GM06990 (cell line): ENCODE results near the gene ROPN1B.
"Not testable (repeated sequence)": the region's sequence is repeated elsewhere in the genome, so short reads cannot be mapped to it uniquely, and the experiment has no call there.

ENCODE experiments used
- DNase-seq: peaks from one replicate; pipeline ENCODE4 v3.0.0-alpha.2; 2011; ENCODE audit not compliant: insufficient read length; ENCODE audit errors: extremely low read depth
- H3K27me3 ChIP-seq: replicated peaks from 2 replicates; pipeline ENCODE4 v1.6.0; 2011; ENCODE audit warnings: low read length; ENCODE audit not compliant: control insufficient read depth, insufficient read depth
- H3K36me3 ChIP-seq: 2 replicates; pipeline ENCODE4 v1.5.1; 2011; ENCODE audit warnings: low read length; ENCODE audit not compliant: control insufficient read depth, insufficient read depth
- H3K4me3 ChIP-seq: replicated peaks from 2 replicates; pipeline ENCODE4 v1.5.1; 2011; ENCODE audit warnings: low read depth, mild to moderate bottlenecking, control low read depth, low read length
- TF ChIP-seq, protein P1 (sequence below): IDR thresholded peaks from 2 replicates; pipeline ENCODE4 v1.5.1; 2011; ENCODE audit warnings: low read length, control low read depth, mild to moderate bottlenecking, inconsistent platforms; ENCODE audit not compliant: insufficient read depth, poor library complexity, severe bottlenecking

ROPN1B gene

DNA sequence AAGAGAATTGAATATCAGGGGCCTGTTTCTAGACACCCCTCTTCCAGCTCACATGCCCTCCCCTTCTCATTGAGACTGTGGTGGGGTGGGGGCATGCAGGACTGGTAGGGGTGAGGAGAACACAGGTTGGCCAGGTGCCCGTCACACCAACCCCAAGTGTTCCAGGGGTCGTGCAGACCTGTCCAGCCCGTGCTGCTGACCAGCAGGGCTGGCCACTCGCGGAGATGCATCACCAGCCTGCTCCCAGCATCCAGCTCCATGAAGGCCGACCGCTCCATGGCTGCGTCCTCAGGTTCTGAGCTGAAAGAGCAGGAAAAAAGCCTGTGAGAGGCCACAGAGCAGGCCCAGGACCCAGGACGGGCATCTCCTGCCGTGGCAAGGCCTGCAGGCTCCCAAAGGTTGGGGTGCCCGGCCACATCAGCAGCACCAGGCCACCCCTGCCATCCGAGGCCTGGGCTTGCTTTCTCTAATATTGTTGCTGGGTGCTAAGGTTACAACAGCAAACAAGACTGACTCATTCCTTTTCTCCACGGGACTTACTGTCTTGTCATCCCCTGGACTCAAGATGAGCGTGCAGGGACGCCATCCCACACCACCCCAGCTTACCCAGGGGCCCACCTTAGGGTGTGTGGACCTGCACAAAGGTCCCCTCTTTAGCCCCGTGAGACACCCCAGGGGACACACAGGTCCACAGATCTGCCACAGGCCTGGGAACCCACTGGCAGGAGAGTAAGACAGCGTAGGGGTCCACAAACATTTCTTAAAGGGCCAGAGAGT lies 35.4 kb upstream of the ROPN1B start:
- not testable (repeated sequence) for H3K36me3 ChIP-seq, H3K27me3 ChIP-seq

GRCh38 chr3:125935252-125935874 lies 33.6 kb upstream of the ROPN1B start:
- not testable (repeated sequence) for H3K4me3 ChIP-seq, H3K36me3 ChIP-seq, DNase-seq, H3K27me3 ChIP-seq

More for the DNA sequence above, 35.4 kb upstream of the ROPN1B start:
- H3K4me3 ChIP-seq, DNase-seq: not testable (repeated sequence)

DNA sequence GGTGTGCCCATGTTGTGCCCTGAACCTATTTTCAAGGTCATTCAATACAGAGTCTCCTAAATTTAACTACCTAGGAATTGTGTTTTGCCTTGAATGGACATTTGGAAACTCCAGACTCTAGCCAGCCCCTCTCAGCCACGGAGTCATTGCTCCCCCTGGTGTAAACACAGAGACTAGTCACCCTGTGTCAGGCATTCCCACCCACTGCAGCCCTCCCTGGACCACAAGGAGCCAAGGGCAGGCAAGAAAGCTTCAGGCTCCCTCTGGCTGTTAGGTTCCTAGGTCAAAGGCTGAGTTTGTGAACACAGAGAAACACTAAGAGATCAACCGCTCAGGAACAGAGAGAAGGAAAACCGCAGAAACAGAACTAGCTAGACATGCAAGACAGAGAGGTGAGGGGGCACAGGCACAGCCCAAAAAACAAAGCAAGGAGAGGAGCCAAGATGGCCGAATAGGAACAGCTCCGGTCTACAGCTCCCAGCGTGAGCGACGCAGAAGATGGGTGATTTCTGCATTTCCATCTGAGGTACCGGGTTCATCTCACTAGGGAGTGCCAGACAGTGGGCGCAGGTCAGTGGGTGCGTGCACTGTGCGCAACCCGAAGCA lies 32.7 kb upstream of the ROPN1B start:
- not testable (repeated sequence) for H3K27me3 ChIP-seq, H3K36me3 ChIP-seq, H3K4me3 ChIP-seq, DNase-seq
- TF ChIP-seq, protein P1, sequence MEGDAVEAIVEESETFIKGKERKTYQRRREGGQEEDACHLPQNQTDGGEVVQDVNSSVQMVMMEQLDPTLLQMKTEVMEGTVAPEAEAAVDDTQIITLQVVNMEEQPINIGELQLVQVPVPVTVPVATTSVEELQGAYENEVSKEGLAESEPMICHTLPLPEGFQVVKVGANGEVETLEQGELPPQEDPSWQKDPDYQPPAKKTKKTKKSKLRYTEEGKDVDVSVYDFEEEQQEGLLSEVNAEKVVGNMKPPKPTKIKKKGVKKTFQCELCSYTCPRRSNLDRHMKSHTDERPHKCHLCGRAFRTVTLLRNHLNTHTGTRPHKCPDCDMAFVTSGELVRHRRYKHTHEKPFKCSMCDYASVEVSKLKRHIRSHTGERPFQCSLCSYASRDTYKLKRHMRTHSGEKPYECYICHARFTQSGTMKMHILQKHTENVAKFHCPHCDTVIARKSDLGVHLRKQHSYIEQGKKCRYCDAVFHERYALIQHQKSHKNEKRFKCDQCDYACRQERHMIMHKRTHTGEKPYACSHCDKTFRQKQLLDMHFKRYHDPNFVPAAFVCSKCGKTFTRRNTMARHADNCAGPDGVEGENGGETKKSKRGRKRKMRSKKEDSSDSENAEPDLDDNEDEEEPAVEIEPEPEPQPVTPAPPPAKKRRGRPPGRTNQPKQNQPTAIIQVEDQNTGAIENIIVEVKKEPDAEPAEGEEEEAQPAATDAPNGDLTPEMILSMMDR: peak; percentile 32

- not testable (repeated sequence) for H3K36me3 ChIP-seq, H3K4me3 ChIP-seq, DNase-seq, H3K27me3 ChIP-seq
These were observed 32.1 kb upstream of the ROPN1B start for GRCh38 chr3:125936891-125937290.

- H3K27me3 ChIP-seq, H3K4me3 ChIP-seq, H3K36me3 ChIP-seq, DNase-seq: not testable (repeated sequence)
These were observed 21.2 kb upstream of the ROPN1B start for GRCh38 chr3:125947806-125948205.

DNA sequence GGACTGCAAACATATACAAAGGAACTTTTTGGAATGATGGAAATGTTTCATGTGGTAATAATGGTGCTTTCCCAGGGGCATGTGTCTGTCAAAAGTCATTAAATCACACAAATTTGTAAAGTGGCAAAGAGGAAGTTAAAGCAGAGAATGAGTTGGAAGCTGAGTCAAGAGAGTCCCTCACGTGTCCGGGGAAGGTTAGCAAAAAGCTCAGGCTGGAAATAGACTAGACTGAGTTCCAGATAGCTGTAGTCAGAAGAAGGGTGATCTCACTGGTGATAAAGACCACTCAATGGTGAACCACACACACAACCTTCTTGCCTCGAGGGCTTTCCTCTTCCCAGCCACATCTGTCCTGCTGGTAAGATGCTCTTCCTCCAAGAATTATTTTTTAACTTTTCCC lies 20.1 kb upstream of the ROPN1B start:
- not testable (repeated sequence) for H3K4me3 ChIP-seq, H3K36me3 ChIP-seq, DNase-seq, H3K27me3 ChIP-seq

DNA sequence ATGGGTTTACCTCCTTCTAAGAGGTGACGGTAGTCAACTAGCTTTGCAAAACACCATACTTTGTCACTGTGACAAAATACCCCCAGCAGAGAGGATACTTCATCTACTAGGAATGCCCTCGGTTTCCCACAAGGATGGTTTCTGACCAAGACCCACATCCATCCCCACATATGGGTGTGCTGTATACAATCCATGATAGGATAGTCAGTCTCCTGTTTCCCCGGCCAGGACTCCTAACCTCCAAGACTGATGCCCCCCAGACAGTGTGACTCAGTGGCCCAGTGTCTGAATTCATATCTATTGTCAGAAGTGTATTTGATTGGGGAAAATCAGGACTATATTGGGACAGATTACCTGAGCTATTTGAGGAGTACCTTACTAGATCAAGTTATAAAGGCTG lies 17.8 kb upstream of the ROPN1B start:
- H3K36me3 ChIP-seq, H3K4me3 ChIP-seq, H3K27me3 ChIP-seq, DNase-seq: not testable (repeated sequence)

DNA sequence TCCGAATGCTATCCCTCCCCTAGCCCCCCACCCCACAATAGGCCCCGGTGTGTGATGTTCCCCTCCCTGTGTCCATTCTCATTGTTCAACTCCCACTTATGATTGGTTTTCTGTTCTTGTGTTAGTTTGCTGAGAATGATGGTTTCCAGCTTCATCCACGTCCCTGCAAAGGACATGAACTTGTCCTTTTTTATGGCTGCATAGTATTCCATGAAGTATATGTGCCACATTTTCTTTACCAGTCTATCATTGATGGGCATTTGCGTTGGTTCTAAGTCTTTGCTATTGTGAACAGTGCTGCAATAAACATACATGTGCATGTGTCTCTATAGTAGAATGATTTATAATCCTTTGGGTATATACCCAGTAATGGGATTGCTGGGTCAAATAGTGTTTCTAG lies 12.0 kb upstream of the ROPN1B start:
- not testable (repeated sequence) for H3K27me3 ChIP-seq, H3K4me3 ChIP-seq, H3K36me3 ChIP-seq, DNase-seq

DNA sequence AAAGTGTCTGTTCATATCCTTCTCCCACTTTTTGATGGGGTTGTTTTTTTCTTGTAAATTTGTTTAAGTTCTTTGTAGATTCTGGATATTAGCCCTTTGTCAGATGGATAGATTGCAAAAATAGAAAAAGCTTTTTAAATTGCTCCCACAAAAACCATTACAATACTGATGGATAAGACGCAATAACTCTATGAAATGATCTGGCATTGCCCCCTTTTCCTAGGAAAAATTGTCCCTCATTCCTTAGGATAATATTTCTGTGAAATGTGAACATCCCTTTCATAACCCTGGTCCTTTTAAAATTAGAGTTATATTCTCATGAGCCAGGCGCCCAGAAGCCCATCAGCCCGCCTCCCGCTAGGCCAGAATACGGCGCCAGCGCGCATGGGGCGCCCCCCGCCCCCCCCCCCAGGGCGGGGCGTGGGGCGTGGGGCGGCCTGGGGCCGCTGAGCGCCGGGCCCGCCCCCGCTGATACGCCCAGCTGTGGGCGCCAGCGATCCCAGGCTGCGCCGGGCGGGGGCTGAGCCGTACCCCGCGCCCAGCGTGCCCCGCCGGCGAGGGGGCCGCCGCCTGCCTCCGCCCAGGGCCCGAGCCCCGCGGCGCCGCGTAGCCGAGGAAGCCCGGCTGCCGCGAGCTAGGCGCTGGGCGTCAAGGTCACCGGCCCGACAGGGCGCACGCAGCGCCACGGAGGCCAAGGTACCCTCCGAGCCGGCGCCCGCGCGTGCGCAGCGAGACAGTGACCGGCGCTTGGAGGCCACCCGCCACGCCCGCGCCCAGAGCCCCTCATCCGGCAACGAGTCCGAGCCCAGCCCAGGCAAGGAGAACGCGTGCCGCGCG lies 11.1 kb upstream of the ROPN1B start:
- H3K4me3 ChIP-seq: no peak overlapping the region
- H3K36me3 ChIP-seq: no peaks in the 10 kb centered on the region
- H3K27me3 ChIP-seq: no peaks in the 10 kb centered on the region
- TF ChIP-seq, protein P1: no peak
- DNase-seq: no peak
